ENCODE data around the gene PDE11A.
A peak's percentile ranks its signal among the peaks of the same experiment; 100 is the strongest.

PDE11A gene

DNA sequence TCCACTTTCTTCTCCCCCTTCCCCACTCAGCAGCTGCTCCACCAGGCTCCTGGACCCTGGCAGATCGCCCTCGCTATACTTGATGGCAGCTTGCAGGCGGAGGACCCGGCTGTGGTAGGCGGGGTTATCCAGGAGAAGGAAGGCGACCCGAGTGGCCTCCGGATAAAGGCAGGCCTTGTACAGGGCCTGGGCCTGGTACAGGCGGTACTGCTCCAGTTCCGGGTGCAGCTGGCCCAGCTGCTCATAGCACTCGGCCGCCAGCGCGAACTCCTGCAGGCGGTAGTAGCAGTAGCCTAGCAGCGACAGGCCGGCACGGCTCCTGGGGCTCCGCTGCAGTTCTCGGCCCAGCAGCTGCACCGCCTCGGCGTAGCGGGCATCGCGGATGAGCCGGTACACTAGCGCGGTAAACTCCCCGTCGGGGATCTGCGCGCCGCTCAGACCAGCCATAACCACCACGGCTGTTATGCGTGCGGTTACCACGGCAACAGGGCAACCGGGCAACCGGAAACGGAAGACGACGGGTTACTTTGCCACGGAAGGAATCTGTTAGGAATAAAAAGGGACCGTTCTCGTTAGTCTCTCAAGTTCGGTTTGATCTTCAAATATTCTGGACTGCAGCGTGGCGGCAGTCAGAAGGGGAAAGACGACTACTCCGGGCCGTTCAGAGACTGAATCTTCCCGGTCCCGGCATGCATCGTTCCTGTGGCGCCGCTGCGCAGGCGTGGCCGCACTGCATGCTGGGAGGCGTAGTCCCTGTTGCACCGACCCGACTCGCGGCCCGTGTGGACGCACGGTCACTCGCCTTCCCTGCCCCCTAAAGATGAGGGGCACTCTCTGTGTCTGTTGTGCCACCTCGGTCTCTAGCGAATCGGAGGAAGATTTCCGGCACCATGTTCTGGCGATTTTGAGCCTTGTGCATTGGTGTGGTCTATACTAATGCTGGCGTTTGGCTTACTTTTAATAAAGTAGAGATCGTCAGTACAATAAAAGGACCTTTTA, 454.0 kb downstream of the PDE11A start:
- peak; percentile 79 for DNase-seq

- no peak for DNase-seq
Measured at GRCh38 chr2:177617849-177618248, 454.7 kb downstream of the PDE11A start.

- no peak for DNase-seq
Measured at GRCh38 chr2:177616731-177617130, 455.8 kb downstream of the PDE11A start.

GRCh38 chr2:177616066-177616465, 456.5 kb downstream of the PDE11A start:
- no peak for DNase-seq

DNA sequence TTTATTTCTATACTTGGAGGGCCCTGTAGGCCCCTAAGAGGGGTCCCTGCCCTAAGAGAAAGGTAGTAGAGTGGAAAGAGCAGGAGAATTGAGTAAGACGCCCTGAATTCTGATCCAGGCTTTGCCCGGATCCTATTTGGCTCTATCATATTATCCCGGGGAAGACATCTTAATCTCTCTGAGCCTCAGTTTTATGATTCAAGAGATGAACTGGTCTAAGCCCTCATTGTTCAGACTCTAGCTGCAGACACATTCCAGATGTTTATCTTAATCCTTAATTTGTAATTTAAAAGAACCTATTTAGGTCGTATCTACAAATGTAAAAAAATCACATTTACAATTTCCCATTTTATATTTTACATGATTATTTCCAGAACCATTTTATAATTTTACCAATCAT, 459.9 kb downstream of the PDE11A start:
- no peak for DNase-seq

DNA sequence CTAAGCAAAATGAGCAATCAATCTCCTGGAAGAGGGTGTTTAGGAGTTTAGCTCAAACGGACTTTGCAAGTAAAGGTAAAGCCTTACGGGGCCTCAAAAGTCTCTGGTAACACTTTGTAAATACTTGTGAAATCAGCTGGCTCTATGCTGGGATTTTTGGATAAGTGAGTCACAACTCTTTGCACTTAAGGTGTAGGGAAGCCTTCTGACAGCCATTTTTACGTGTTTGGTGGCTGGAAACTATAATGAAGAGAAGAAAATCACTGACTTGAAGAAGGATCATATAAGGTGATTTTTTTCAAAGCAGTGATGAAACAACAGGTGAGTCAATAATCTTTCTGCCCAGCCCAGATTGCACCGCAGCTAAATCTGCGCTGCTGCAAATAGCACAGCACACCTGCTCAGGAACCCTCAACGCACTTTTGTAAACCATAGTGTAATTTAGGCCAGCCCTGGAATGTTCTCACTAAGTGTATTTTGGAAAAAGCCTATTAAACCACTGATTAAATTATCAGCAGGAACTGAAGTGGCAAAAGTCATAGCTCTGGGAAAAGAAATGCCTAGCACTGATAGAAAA, 461.2 kb downstream of the PDE11A start:
- DNase-seq, result no peak

- no peak for DNase-seq
Measured at GRCh38 chr2:177610813-177611212, 461.8 kb downstream of the PDE11A start.

GRCh38 chr2:177606636-177607035, 465.9 kb downstream of the PDE11A start:
- DNase-seq, result no peak

DNA sequence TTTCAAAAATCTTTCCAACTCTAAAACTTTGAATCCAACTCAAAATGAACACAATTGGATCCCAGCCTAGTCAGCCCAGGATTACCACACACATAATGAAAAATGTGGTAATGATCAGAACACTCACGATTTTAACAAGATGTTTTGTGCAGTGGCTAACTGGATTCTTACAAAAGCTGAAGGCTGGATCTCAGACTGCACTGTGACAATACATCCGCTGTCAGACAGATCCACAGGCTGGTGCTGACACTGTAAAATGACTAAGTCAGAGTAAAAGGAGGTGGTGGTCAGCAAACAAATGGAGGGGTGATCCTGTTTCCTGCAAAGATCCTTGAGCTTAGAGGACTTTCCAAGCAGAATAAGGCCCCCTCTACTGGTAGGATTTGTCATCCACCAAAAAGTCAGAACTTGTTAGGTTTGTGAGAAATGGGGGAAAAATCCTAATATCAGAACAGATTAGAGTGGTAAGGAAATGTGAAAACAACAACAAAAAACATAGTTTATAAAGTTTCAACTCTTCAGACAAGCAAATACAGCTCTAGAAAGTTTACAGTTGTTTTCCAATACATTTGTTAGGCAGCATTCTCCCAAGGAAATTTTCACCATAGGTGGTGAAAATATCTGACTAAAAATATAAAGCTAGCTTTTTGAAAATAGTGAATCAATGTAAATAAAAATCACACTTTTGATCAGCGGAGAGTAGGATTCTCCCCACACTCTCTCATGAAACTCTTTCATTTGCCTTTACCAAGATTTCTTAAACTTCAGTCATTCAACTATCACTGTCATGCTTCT, 468.1 kb downstream of the PDE11A start:
- peak; percentile 19 for DNase-seq

DNA sequence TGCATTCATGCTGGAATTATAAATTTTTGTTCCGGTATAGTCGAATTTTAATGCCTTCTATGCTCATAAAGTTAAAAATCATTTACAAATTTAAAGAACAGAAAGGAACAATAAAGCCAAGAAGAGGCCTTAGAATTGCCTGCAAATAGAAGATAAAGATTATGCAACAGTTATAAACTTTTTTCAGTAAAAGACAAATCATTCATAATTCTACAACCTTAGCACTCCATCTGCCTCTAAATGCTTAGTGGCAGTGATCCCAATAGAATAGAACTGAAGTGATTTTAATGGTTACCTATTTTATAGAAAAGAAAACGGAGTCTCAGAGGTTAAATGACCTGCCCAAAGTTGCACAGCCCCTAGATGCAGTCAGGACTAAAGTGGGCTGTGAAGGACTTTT, 468.8 kb downstream of the PDE11A start:
- DNase-seq, result no peak

GRCh38 chr2:177603181-177603580, 469.4 kb downstream of the PDE11A start:
- DNase-seq, result no peak

GRCh38 chr2:177602611-177603164, 469.9 kb downstream of the PDE11A start:
- no peak for DNase-seq

DNA sequence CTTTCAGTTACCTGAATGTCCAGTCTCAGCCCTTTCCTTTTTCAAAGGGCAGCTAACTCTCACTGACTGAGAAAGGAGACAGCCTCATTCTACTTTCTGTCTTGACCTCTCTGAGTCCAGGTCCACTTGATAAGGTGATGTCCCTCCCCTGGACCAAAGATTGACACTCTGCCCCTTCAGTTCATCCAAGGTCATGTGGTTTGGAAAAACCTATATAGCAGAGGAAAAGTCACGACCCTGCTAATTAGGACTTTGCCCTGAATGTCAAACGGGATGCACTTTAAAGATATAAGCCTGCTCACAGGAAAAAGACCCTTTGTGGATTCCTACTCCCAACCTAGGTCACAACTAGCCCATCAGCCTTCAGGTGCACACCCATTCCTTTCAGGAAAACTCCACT, 471.7 kb downstream of the PDE11A start:
- no peak for DNase-seq

DNA sequence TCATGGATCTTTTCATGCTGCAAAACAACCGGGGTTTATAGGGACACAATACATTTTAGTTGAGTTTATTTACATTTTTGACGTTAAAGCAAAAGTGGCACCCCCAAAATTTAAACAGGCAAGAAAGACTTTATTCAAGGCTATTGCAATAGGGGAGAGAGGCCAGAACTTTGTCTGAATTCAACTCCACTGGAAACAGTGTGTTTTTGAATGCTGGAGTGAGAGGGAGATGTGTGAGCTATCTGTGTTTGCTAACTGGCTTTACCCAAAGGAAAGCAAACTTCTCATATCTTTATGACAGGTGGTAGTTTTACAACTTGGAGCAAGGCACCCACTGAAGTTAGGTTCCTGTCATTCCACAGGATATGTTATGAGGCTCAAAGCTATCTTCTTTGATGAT, 472.6 kb downstream of the PDE11A start:
- DNase-seq, result no peak

DNA sequence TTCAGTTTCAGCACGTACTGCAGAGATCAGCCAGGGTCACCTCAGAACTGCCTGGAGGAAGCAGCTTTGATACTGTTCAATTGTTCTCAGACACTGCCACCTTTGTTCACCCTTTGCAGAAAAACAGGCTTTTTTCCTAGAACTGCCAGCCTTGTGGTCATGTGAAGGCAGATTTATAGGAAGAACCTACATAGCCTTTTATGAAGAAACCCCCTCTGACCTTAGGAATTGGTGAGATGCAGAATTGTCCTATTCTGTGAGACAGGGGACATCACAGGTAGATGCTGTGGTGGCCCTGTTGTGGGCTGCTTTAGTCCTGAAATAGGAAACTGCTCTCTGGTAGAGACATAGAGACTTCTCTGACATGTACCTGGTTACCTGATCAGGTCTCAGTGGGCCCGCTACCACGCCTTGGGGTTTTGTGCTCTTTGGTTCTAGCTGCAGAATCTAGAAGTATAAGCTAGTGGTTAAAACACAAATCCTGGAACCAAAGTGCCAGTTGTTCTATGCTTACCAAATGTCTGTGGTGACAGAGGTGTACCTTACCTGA, 473.4 kb downstream of the PDE11A start:
- DNase-seq, result no peak

GRCh38 chr2:177598326-177599138, 474.0 kb downstream of the PDE11A start:
- DNase-seq, result no peak

DNA sequence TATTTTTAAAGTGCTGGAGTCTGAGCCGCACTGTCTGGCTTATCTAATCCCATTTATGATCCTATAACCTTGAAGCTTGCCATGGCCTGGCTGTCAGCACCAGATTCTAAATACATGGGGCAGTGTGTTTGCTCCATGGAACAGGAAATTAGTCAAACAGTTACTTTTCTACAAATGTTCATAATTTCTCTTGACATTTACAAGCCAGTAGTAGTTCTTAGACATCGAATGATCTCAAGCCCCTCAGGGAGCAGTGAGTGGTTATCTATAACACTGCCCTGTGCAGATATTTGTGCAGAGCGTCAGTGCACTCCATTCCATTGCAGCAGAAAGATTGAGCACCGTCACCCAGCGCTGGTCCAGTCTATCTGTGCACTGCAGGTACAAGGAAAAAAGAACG, 474.8 kb downstream of the PDE11A start:
- DNase-seq, result no peak

GRCh38 chr2:177596866-177597265, 475.7 kb downstream of the PDE11A start:
- DNase-seq, result no peak

DNA sequence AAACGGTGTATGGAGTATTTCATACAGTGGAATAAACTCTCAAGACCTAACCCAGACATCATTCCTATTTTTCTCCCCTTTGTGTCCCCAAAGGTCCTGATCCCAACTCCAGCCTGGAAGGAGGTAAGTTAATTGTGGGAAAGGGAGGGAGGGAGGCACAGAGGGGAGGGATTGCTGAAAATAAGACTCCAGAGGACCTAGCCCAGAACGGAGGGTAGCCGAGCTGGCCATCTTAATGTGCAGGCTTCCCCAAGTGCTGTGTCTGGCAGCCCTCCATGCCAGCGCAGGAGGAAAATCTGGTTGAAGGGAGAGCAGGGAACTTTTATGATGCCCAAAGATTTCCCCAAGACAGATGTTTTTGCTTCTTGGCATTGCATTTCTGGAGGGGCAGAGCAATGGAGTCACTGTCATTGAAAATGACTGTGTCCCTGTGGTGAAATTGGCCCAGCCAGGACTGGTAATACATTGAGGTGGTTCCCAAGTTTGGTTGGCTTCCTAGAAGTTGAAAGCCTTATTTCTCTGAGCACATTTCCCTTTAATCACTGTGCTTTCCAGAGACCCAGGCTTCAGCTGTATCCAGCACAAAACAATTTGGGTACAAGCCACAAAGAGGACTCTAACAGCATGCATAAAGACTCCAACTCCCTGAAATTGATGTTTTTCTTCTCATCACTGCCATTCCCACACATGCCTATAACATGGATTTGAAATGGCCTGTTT, 477.3 kb downstream of the PDE11A start:
- DNase-seq, result no peak

DNA sequence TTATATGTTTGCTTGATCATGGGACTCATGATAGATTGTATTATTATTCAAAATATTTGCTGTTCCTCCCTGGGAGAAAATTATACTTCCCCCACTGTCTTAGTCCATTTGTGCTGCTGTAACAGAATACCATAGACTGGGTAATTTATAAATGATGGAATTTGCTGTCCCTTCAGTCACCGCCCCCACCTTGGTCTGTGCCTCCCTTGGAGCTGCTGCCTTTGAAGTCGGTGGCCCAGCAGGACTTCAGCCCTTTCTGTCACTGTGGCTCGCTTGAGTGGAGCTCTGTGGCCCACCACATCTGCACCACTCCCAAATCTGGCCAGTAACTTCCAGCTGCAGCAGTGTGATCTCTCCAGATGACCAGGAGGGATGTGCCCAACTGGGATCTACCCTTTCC, 479.2 kb downstream of the PDE11A start:
- no peak for DNase-seq

GRCh38 chr2:177592945-177593344, 479.6 kb downstream of the PDE11A start:
- no peak for DNase-seq
